ENCODE measurements around the gene OTOA.
"Not testable (repeated sequence)": the region's sequence is repeated elsewhere in the genome, so short reads cannot be mapped to it uniquely, and the experiment has no call there.

Gene OTOA

GRCh38 chr16:21663889-21664647 lies at the start of gene OTOA:
OTOA (plus strand) TSS chr16:21663968; CDS start chr16:21678515, 14,547 bp downstream.
- peak; percentile 12 for DNase-seq

GRCh38 chr16:21614896-21615295 lies 48.9 kb upstream of the OTOA start:
- DNase-seq: no peak

GRCh38 chr16:21617607-21618006 lies 46.2 kb upstream of the OTOA start:
- DNase-seq: no peak

GRCh38 chr16:21618281-21618680 lies 45.5 kb upstream of the OTOA start:
- no peak for DNase-seq

- no peak for DNase-seq
Observed at GRCh38 chr16:21619765-21620425, 43.9 kb upstream of the OTOA start.

- no peak for DNase-seq
Observed at GRCh38 chr16:21620592-21620991, 43.2 kb upstream of the OTOA start.

- no peak for DNase-seq
Observed at GRCh38 chr16:21622545-21622944, 41.2 kb upstream of the OTOA start.

- DNase-seq: no peak
Observed at GRCh38 chr16:21625026-21625425, 38.7 kb upstream of the OTOA start.

- DNase-seq: no peak
Observed at GRCh38 chr16:21626659-21627277, 37.0 kb upstream of the OTOA start.

GRCh38 chr16:21628121-21628726 lies 35.5 kb upstream of the OTOA start:
- DNase-seq: no peak

GRCh38 chr16:21628772-21629171 lies 35.0 kb upstream of the OTOA start:
- no peak for DNase-seq

- not testable (repeated sequence) for DNase-seq
Observed at GRCh38 chr16:21629616-21630539, 33.9 kb upstream of the OTOA start.

GRCh38 chr16:21630866-21631265 lies 32.9 kb upstream of the OTOA start:
- DNase-seq: not testable (repeated sequence)

GRCh38 chr16:21631376-21631775 lies 32.4 kb upstream of the OTOA start:
- not testable (repeated sequence) for DNase-seq

- not testable (repeated sequence) for DNase-seq
Observed at GRCh38 chr16:21631951-21632575, 31.7 kb upstream of the OTOA start.

GRCh38 chr16:21634216-21634615 lies 29.6 kb upstream of the OTOA start:
- no peak for DNase-seq

GRCh38 chr16:21635694-21636093 lies 28.1 kb upstream of the OTOA start:
- not testable (repeated sequence) for DNase-seq

GRCh38 chr16:21637032-21637968 lies 26.5 kb upstream of the OTOA start:
- no peak for DNase-seq

- no peak for DNase-seq
Observed at GRCh38 chr16:21638573-21638975, 25.2 kb upstream of the OTOA start.

- DNase-seq: no peak
Observed at GRCh38 chr16:21639493-21639892, 24.3 kb upstream of the OTOA start.

GRCh38 chr16:21641916-21642315 lies 21.9 kb upstream of the OTOA start:
- peak; percentile 7 for DNase-seq
